ENCODE measurements around the gene PCDH20.
A peak's percentile ranks its signal among the peaks of the same experiment; 100 is the strongest.

- TF ChIP-seq CTCF (IDR thresholded peaks at IDR 0.05; ENCODE audit: poor library complexity, severe bottlenecking) (no peak), EP300 (conservative IDR thresholded peaks at IDR 0.05; ENCODE audit: poor library complexity, severe bottlenecking) (no peak), SMC3 (conservative IDR thresholded peaks at IDR 0.05; ENCODE audit: poor library complexity) (no peak), POLR2AphosphoS5 (IDR thresholded peaks at IDR 0.05) (peak; percentile 22)
Observed at GRCh38 chr13:61463024-61463423, 47.4 kb upstream of the PCDH20 start.
